NT2/D1 (cell line): ENCODE results near the gene CREB5.
A peak's percentile ranks its signal among the peaks of the same experiment; 100 is the strongest.

Experiments used
- DNase-seq: peaks from one replicate; pipeline ENCODE4 v3.0.0-alpha.2; 2011; ENCODE audit warnings: low read depth, low spot score
- H3K27me3 ChIP-seq: 2 replicates; pipeline ENCODE4 v1.6.0; 2011; ENCODE audit warnings: mild to moderate bottlenecking; ENCODE audit not compliant: insufficient read length, insufficient read depth
- H3K36me3 ChIP-seq: 2 replicates; pipeline ENCODE4 v1.6.1; 2011; ENCODE audit warnings: mild to moderate bottlenecking, low read length, mixed read lengths; ENCODE audit not compliant: insufficient read depth, insufficient read length
- H3K4me1 ChIP-seq: 2 replicates; pipeline ENCODE4 v1.5.1; 2011; ENCODE audit not compliant: insufficient read depth, insufficient read length
- H3K4me3 ChIP-seq: 2 replicates; pipeline ENCODE4 v1.5.1; 2011; ENCODE audit warnings: low read depth; ENCODE audit not compliant: insufficient read length
- H3K9ac ChIP-seq: 2 replicates; pipeline ENCODE4 v1.6.0; 2011; ENCODE audit warnings: low read depth; ENCODE audit not compliant: insufficient read length
- H3K9me3 ChIP-seq: 2 replicates; pipeline ENCODE4 v1.5.1; 2011; ENCODE audit warnings: mild to moderate bottlenecking, low read length; ENCODE audit not compliant: insufficient read depth
- SUZ12 ChIP-seq: IDR thresholded peaks from 2 replicates; pipeline ENCODE4 v1.6.1; 2011; ENCODE audit not compliant: insufficient read length, insufficient read depth; ENCODE audit errors: extremely low read depth
- YY1 ChIP-seq: IDR thresholded peaks from 2 replicates; pipeline ENCODE4 v1.6.1; 2011; ENCODE audit not compliant: insufficient read length, insufficient read depth
- ZNF274 ChIP-seq: IDR thresholded peaks from 2 replicates; pipeline ENCODE4 v1.6.1; 2011; ENCODE audit warnings: mild to moderate bottlenecking, low read depth, low read length

The CREB5 gene

DNA sequence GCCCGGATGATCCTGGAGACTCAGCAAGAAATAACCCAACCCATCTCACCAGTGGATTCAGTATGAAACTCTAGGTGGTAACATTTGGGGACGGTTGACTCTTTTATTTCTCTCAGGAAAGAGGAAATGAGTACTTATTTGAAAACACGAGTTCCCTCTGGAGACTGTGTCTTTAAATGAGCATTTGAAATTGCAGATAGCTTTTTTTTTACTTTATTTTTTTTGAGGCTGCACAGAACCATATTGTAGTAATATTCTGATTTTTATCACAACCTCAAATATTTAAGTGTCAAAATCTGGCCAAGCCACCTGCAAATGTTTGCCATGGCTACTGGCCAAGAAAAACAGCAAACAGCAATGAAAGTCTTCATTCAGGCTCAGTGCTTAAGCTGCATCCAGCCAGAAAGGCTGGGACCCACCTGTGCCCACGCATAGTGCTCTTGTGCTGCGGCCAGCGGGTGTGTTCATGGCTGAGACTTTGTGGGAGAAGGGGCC is 160.8 kb downstream of the CREB5 start:
- no peak overlapping the region for H3K9ac ChIP-seq
- no peaks in the 10 kb centered on the region for H3K27me3 ChIP-seq
- no peak overlapping the region for H3K4me3 ChIP-seq
- no peaks in the 10 kb centered on the region for H3K36me3 ChIP-seq
- TF ChIP-seq SUZ12: no peak
- no peak for TF ChIP-seq YY1
- no peak for TF ChIP-seq ZNF274
- H3K9me3 ChIP-seq: no peaks in the 10 kb centered on the region
- no peak for DNase-seq
- H3K4me1 ChIP-seq: no peaks in the 10 kb centered on the region

GRCh38 chr7:28573651-28574301 is 161.5 kb downstream of the CREB5 start:
- H3K4me3 ChIP-seq: no peak overlapping the region
- no peak for DNase-seq
- no peaks in the 10 kb centered on the region for H3K9me3 ChIP-seq
- no peaks in the 10 kb centered on the region for H3K27me3 ChIP-seq
- no peaks in the 10 kb centered on the region for H3K4me1 ChIP-seq
- H3K9ac ChIP-seq: no peak overlapping the region
- TF ChIP-seq SUZ12 (no peak), ZNF274 (no peak), YY1 (no peak)
- no peaks in the 10 kb centered on the region for H3K36me3 ChIP-seq

DNA sequence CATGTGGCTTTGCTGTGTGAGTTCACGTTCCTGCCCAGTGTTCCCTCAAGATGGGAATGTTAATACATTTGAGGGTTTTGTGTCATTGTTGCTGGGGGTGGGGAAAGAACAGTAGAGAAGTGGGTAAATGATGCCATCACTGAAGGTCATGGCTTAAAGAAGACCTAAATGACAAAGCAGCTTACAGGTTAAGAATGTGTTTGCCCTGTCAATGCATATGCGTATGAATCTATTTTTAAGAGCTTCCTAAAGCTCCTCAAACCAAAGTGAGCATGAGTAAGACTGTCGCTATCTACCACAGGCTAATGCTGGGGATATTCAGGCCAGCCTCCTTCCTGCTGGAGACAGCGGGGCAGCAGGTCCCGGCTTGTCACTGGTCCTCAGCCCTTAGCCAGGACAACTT is 162.9 kb downstream of the CREB5 start:
- H3K27me3 ChIP-seq: no peaks in the 10 kb centered on the region
- H3K9me3 ChIP-seq: no peaks in the 10 kb centered on the region
- H3K4me3 ChIP-seq: no peak overlapping the region
- peak; percentile 30 for DNase-seq
- H3K9ac ChIP-seq: no peak overlapping the region
- no peaks in the 10 kb centered on the region for H3K4me1 ChIP-seq
- TF ChIP-seq ZNF274 (no peak), YY1 (no peak), SUZ12 (no peak)
- no peaks in the 10 kb centered on the region for H3K36me3 ChIP-seq

DNA sequence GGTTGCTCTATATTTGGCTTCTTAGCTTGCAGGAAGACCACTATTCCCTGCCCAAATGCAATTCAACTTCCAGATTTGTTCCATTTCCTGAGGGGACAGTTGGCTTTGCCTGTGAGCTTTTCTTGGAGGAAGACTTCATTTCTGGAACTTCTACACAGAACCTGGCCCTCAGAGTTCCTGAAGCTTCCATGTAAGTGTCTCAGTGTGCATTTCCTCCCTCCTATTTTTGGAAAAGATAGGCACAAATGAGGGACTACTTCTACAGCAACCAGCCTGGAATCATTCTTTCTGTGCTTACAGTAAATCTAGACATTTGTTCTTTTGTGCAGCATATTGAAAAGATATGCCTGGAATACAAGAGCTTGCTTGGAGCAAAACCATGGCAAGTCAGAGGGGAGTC is 164.3 kb downstream of the CREB5 start:
- no peak overlapping the region for H3K9ac ChIP-seq
- H3K4me1 ChIP-seq: no peaks in the 10 kb centered on the region
- no peaks in the 10 kb centered on the region for H3K36me3 ChIP-seq
- H3K9me3 ChIP-seq: no peaks in the 10 kb centered on the region
- no peaks in the 10 kb centered on the region for H3K27me3 ChIP-seq
- TF ChIP-seq SUZ12 (no peak), YY1 (no peak), ZNF274 (no peak)
- H3K4me3 ChIP-seq: no peak overlapping the region
- DNase-seq: no peak

GRCh38 chr7:28579571-28579970 is 167.3 kb downstream of the CREB5 start:
- no peak overlapping the region for H3K9ac ChIP-seq
- TF ChIP-seq ZNF274 (no peak), SUZ12 (no peak), YY1 (no peak)
- H3K27me3 ChIP-seq: no peaks in the 10 kb centered on the region
- no peaks in the 10 kb centered on the region for H3K4me1 ChIP-seq
- DNase-seq: no peak
- H3K9me3 ChIP-seq: no peaks in the 10 kb centered on the region
- H3K4me3 ChIP-seq: no peak overlapping the region
- no peaks in the 10 kb centered on the region for H3K36me3 ChIP-seq

DNA sequence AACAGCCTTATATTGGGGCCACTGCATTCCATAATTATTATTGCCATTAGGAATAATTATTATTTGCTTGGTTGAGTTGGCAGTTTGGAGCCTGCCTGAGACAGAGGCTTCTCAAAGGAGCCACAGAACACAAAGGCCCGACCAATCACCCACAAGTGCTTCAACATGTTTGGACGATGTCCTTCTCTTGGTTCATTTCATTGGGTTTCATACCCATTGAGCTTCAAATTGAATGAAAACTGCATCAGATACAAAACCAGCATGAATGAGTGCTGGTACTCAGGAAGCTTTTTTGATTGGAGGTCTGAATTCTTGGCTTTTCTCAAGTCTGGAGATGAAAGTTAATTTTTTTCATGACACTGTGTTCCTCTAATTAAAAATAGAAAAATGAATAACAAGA is 168.3 kb downstream of the CREB5 start:
- Histone ChIP-seq H3K4me3 (no peak overlapping the region), H3K9me3 (no peaks in the 10 kb centered on the region), H3K4me1 (no peaks in the 10 kb centered on the region), H3K36me3 (no peaks in the 10 kb centered on the region), H3K9ac (no peak overlapping the region), H3K27me3 (no peaks in the 10 kb centered on the region)
- DNase-seq: no peak
- TF ChIP-seq SUZ12 (no peak), ZNF274 (no peak), YY1 (no peak)

DNA sequence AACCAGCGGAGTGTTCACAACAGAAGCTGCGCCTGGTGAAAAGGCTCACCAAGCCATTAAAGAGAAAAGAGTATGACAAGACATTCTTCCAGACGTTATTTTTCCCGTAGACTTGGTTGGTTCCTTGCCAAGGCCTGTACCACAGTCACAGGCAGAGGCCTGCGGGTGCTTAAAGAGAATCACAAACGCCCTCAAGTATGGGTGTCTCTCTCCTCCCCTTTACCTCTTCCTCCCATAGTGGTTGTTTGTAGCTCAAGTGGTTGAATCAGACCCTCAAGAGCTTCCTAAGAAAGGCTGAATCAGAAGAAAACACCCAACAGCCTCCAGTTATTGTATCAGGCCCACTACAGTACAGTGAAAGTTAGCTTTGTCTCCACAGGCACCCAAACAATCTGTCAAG is 169.0 kb downstream of the CREB5 start:
- no peak overlapping the region for H3K4me3 ChIP-seq
- no peak for TF ChIP-seq ZNF274
- H3K27me3 ChIP-seq: no peaks in the 10 kb centered on the region
- H3K4me1 ChIP-seq: no peaks in the 10 kb centered on the region
- DNase-seq: no peak
- no peaks in the 10 kb centered on the region for H3K9me3 ChIP-seq
- no peak overlapping the region for H3K9ac ChIP-seq
- H3K36me3 ChIP-seq: no peaks in the 10 kb centered on the region

DNA sequence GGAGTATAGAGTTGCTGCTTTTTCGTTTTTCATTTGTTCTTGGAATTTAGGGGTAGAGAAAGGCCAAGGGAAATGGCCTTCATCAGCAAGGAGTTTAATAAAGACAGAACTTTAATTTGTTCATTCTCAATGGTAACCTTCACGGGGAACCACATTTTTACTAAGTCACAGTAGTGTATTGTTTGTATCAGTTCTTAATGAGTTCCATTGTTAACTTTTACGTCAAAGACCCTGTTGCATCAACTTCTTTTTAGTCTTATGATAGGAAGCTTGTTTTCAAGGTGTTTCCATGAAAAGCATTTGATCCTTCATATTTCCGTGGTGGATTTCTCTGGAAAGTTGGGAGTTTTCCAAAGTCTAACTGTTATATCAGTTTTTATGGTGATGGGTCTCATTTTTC is 169.9 kb downstream of the CREB5 start:
- no peaks in the 10 kb centered on the region for H3K4me1 ChIP-seq
- TF ChIP-seq ZNF274 (no peak), SUZ12 (no peak), YY1 (no peak)
- H3K27me3 ChIP-seq: no peaks in the 10 kb centered on the region
- no peaks in the 10 kb centered on the region for H3K36me3 ChIP-seq
- no peak overlapping the region for H3K4me3 ChIP-seq
- DNase-seq: no peak
- no peak overlapping the region for H3K9ac ChIP-seq
- no peaks in the 10 kb centered on the region for H3K9me3 ChIP-seq
